B cell (primary cell): ENCODE data around the gene GNGT2. TPM values are rescaled to one million over a fixed set of nuclear protein-coding genes. Genes with fewer than 3 reads are reported as not detected.

Source experiments
- ATAC-seq: fragments of 200-7000 bp; cut with Tn5 transposase; one replicate; pipeline ENCODE4 v1.10.0; 2021; ENCODE audit warnings: low read depth, mild to moderate bottlenecking, moderate number of reproducible peaks, moderate library complexity
- CTCF ChIA-PET: fragments of 350-600 bp; sonication (Branson Sonifier 250); formaldehyde crosslinking; loops from one replicate; lab custom pipeline; 2021; ENCODE audit warnings: antibody characterized with exemption, inconsistent platforms; lab: Charles Lee
- POLR2A ChIA-PET: fragments of 350-600 bp; sonication (Branson Sonifier 250); formaldehyde crosslinking; loops from one replicate; lab custom pipeline; 2021; ENCODE audit warnings: antibody characterized with exemption; lab: Charles Lee
- DNase-seq: peaks from one replicate; pipeline ENCODE4 v3.0.0; 2013
- H2AFZ ChIP-seq: 2 replicates; pipeline ENCODE4 v1.6.1; 2012; ENCODE audit warnings: mild to moderate bottlenecking, low read depth, low read length; ENCODE audit not compliant: insufficient read depth, poor library complexity, severe bottlenecking
- H3K27ac ChIP-seq, 2 donors: 1 replicate in 1 of 2; 2 replicates in 1 of 2; pipeline ENCODE4 v1.5.1; 2012 to 2013; ENCODE audit warnings: low read length in 2 of 2, mild to moderate bottlenecking in 2 of 2, moderate library complexity in 1 of 2
- H3K27me3 ChIP-seq, 4 experiments: fragments of 200-600 bp in 1 of 4; sonication (generic) in 1 of 4; replicated peaks in 1 of 4; 1 replicate in 2 of 4; 2 replicates in 2 of 4; pipeline versions ENCODE4 v1.6.1 to v1.7.0; 2013 to 2016; ENCODE audit warnings: low read length in 3 of 4, mild to moderate bottlenecking in 2 of 4, mixed read lengths in 1 of 4, moderate library complexity in 1 of 4; ENCODE audit not compliant: insufficient read depth in 4 of 4, control insufficient read depth in 3 of 4; ENCODE audit errors: control extremely low read depth in 1 of 4
- H3K36me3 ChIP-seq, 2 experiments: replicated peaks in 1 of 2; 1 replicate in 1 of 2; 2 replicates in 1 of 2; pipeline versions ENCODE4 v1.6.1 to v1.7.1; 2013; ENCODE audit warnings: low read length in 1 of 2; ENCODE audit not compliant: insufficient read depth in 2 of 2, control insufficient read depth in 1 of 2; ENCODE audit errors: control extremely low read depth in 1 of 2, extremely low read depth in 1 of 2
- H3K4me1 ChIP-seq, 2 donors: fragments of 200-600 bp in 1 of 2; sonication (generic) in 1 of 2; 1 replicate in 1 of 2; 2 replicates in 1 of 2; pipeline versions ENCODE4 v1.5.1 to v1.6.1; 2013 to 2017; ENCODE audit warnings: low read length in 2 of 2; ENCODE audit not compliant: control insufficient read depth in 2 of 2, insufficient read depth in 2 of 2
- H3K4me2 ChIP-seq: replicated peaks from 2 replicates; pipeline ENCODE3; 2012; ENCODE audit warnings: mild to moderate bottlenecking, low read depth, low read length; ENCODE audit not compliant: poor library complexity, severe bottlenecking
- H3K4me3 ChIP-seq, 5 experiments: fragments of 200-600 bp in 1 of 5; sonication (generic) in 1 of 5; 1 replicate in 3 of 5; 2 replicates in 2 of 5; pipeline versions ENCODE4 v1.5.1 to v1.7.0; 2011 to 2016; ENCODE audit warnings: low read length in 4 of 5, mild to moderate bottlenecking in 4 of 5, low read depth in 2 of 5, control low read depth in 1 of 5, moderate library complexity in 1 of 5; ENCODE audit not compliant: insufficient read depth in 1 of 5; ENCODE audit errors: control extremely low read depth in 1 of 5, extremely low read depth in 1 of 5
- H3K79me2 ChIP-seq: fragments of 200-600 bp; sonication (generic); one replicate; pipeline ENCODE4 v1.6.0; 2016; ENCODE audit warnings: low read length; ENCODE audit not compliant: control insufficient read depth, insufficient read depth
- H3K9ac ChIP-seq: fragments of 200-600 bp; sonication (generic); 2 replicates; pipeline ENCODE4 v1.6.1; 2017; ENCODE audit warnings: mild to moderate bottlenecking, low read length, moderate library complexity
- H3K9me3 ChIP-seq, 3 donors: one replicate each; pipeline versions ENCODE4 v1.6.1 to v1.7.1; 2013; ENCODE audit warnings: low read length in 2 of 3; ENCODE audit not compliant: control insufficient read depth in 2 of 3, insufficient read depth in 1 of 3; ENCODE audit errors: control extremely low read depth in 1 of 3
- H4K20me1 ChIP-seq: 2 replicates; pipeline ENCODE4 v1.6.0; 2012; ENCODE audit warnings: mild to moderate bottlenecking, low read length; ENCODE audit not compliant: insufficient read depth, control insufficient read depth, poor library complexity, severe bottlenecking
- H3K27ac Mint-ChIP-seq: one replicate; pipeline ENCODE4 v1.8.0; 2021; ENCODE audit warnings: mixed read lengths
- H3K27me3 Mint-ChIP-seq: one replicate; pipeline ENCODE4 v1.8.0; 2021; ENCODE audit warnings: mixed read lengths
- H3K4me1 Mint-ChIP-seq: one replicate; pipeline ENCODE4 v1.8.0; 2021; ENCODE audit warnings: mixed read lengths
- H3K4me3 Mint-ChIP-seq: one replicate; pipeline ENCODE4 v1.8.0; 2021; ENCODE audit warnings: mixed read lengths
- H3K9me3 Mint-ChIP-seq: one replicate; pipeline ENCODE4 v1.8.0; 2022; ENCODE audit warnings: mixed read lengths; ENCODE audit not compliant: insufficient read depth
- CTCF ChIP-seq: fragments of 200-600 bp; IDR thresholded peaks from one replicate; pipeline ENCODE4 v1.8.0; 2022; ENCODE audit warnings: antibody characterized with exemption, mild to moderate bottlenecking
- EZH2 ChIP-seq: IDR thresholded peaks from 2 replicates; pipeline ENCODE4 v1.6.1; 2012; ENCODE audit warnings: borderline replicate concordance, low read depth, mild to moderate bottlenecking, moderate library complexity, low read length; ENCODE audit not compliant: insufficient read depth, poor library complexity, severe bottlenecking
- WGBS: methylation state at CpG from one replicate; pipeline ENCODE4 v1.1.5; 2013; ENCODE audit warnings: missing lambda C conversion rate; ENCODE audit not compliant: insufficient coverage; 5-methylcytosine and 5-hydroxymethylcytosine counted together
- intact Hi-C: fragments of 100-400 bp; cut with micrococcal nuclease; formaldehyde crosslinking; loops from one replicate; pipeline ENCODE4 v1.10.0; 2022
- polyA plus RNA-seq: library from polyadenylated mRNA; depleted of rRNA; stranded (reverse); fragments of >200 nt; gene quantifications from 2 replicates; pipeline ENCODE4 v1.2.3, GENCODE V29; 2012
- total RNA-seq, 2 donors: library from RNA; stranded (reverse); fragments of 120-200 nt in 1 of 2; gene quantifications; 1 replicate in 1 of 2; 2 replicates in 1 of 2; pipeline versions ENCODE4 v1.2.3 to v1.2.4, GENCODE V29; 2013 to 2022

Gene GNGT2
- total and polyA plus RNA-seq, 2 donors (not counting 1 experiment from before 2014, with no cell fraction given): 5.1 to 11.1 TPM

- DNase-seq: no peak
- Histone ChIP-seq H3K27ac (no peak overlapping the region), H4K20me1 (no peaks in the 10 kb centered on the region), H2AFZ (no peak overlapping the region), H3K79me2 (no peaks in the 10 kb centered on the region), H3K9me3 (no peaks in the 10 kb centered on the region), H3K4me2 (no peak overlapping the region), H3K27me3 (peaks cover 0 to 3% (median 0%) of the 10 kb centered on the region in 4 experiments), H3K4me1 (peaks cover 5 to 6% of the 10 kb centered on the region in 2 donors), H3K9ac (no peak overlapping the region), H3K4me3 (no peak overlapping the region), H3K36me3 (no peaks in the 10 kb centered on the region)
- Mint-ChIP-seq H3K4me1 (peaks cover 3% of the 10 kb centered on the region), H3K27me3 (peaks cover 1% of the 10 kb centered on the region), H3K4me3 (no peak overlapping the region), H3K9me3 (no peaks in the 10 kb centered on the region), H3K27ac (no peak overlapping the region)
- TF ChIP-seq CTCF (no peak), EZH2 (no peak)
- ChIA-PET POLR2A (interaction anchor here (0.8 kb wide), 1 partner anchor 45 kb away, joined by 8 read pairs; the partner anchor contains the start of genes ABI3 and GNGT2), CTCF (no interaction called here)
- ATAC-seq: no peak
- intact Hi-C loops: no loop called here
- WGBS: 70% methylated on average over 2 of the region's 5 CpGs
Observed at GRCh38 chr17:49255125-49255524, 44.8 kb upstream of the GNGT2 start.

- no peaks in the 10 kb centered on the region for H3K9me3 Mint-ChIP-seq
- no peaks in the 10 kb centered on the region for H3K4me1 ChIP-seq
- ATAC-seq (no peak), DNase-seq (no peak)
- H3K36me3 ChIP-seq: no peaks in the 10 kb centered on the region
- intact Hi-C loops: no loop called here
- no peak overlapping the region for H3K4me2 ChIP-seq
- peaks cover 0 to 3% (median 0%) of the 10 kb centered on the region in 4 experiments for H3K27me3 ChIP-seq
- no peak overlapping the region for H3K9ac ChIP-seq
- no peak overlapping the region for H2AFZ ChIP-seq
- H3K27me3 Mint-ChIP-seq: peaks cover 10% of the 10 kb centered on the region
- H3K4me3 Mint-ChIP-seq: no peak overlapping the region
- H3K27ac Mint-ChIP-seq: no peak overlapping the region
- no peaks in the 10 kb centered on the region for H3K9me3 ChIP-seq
- TF ChIP-seq EZH2: no peak
- TF ChIP-seq CTCF: no peak
- H3K4me1 Mint-ChIP-seq: peaks cover 3% of the 10 kb centered on the region
- H3K79me2 ChIP-seq: no peaks in the 10 kb centered on the region
- WGBS: 78% methylated on average over 3 of the region's 4 CpGs
- no peaks in the 10 kb centered on the region for H4K20me1 ChIP-seq
- ChIA-PET POLR2A (no interaction called here), CTCF (interaction anchor here (0.6 kb wide), 1 partner anchor 1116 kb away, joined by 3 read pairs; no protein-coding TSS in a partner anchor)
- no peak overlapping the region for H3K4me3 ChIP-seq
- H3K27ac ChIP-seq: no peak overlapping the region
Observed at GRCh38 chr17:49254066-49254465, 43.7 kb upstream of the GNGT2 start.
